NCI-H1092 treated with DMSO at 0.1 percent for 48 hours (cell line): Measurements from ENCODE around the gene TES.
"Not testable (repeated sequence)": the region's sequence is repeated elsewhere in the genome, so short reads cannot be mapped to it uniquely, and the experiment has no call there.

ENCODE experiments used
- DNase-seq: peaks from one replicate; lab custom pipeline; 2025; lab: John Stamatoyannopoulos, UW

TES gene

GRCh38 chr7:116290740-116291139 lies 80.4 kb downstream of the TES start:
- no peak for DNase-seq

GRCh38 chr7:116291937-116292336 lies 81.6 kb downstream of the TES start:
- DNase-seq, result no peak

- no peak for DNase-seq
These were observed 82.0 kb downstream of the TES start for GRCh38 chr7:116292381-116292780.

- DNase-seq, result no peak
These were observed 82.8 kb downstream of the TES start for GRCh38 chr7:116293139-116293538.

- no peak for DNase-seq
These were observed 83.3 kb downstream of the TES start for GRCh38 chr7:116293633-116294032.

GRCh38 chr7:116295903-116296302 lies 85.6 kb downstream of the TES start:
- not testable (repeated sequence) for DNase-seq

- no peak for DNase-seq
These were observed 87.7 kb downstream of the TES start for GRCh38 chr7:116298055-116298454.

- DNase-seq, result no peak
These were observed 88.2 kb downstream of the TES start for GRCh38 chr7:116298576-116298975.

GRCh38 chr7:116305485-116306408 lies 95.4 kb downstream of the TES start:
- DNase-seq, result no peak

GRCh38 chr7:116306409-116307048 lies 96.2 kb downstream of the TES start:
- DNase-seq, result no peak

- DNase-seq, result no peak
These were observed 96.9 kb downstream of the TES start for GRCh38 chr7:116307253-116307652.
